Activated T-helper 2 cell treated with anti-CD3 and anti-CD28 coated beads, Interferon-gamma antibody, Interleukin-2, Interleukin-4, amounts not matched to agents 10 μg/mL and 5 μg/mL and 100 μg/mL, durations not matched to agents 14 hours and 24 hours and 36 hours (primary cell): Measurements from ENCODE around the gene DLG2. TPM values are rescaled to one million over a fixed set of nuclear protein-coding genes. Genes with fewer than 3 reads are reported as not detected.
"Not testable (repeated sequence)": the region's sequence is repeated elsewhere in the genome, so short reads cannot be mapped to it uniquely, and the experiment has no call there.

Experiments
- DNase-seq: peaks from one replicate; pipeline ENCODE4 v3.0.0; 2021; ENCODE audit warnings: low spot score
- H3K27ac Mint-ChIP-seq: one replicate; pipeline ENCODE4 v1.8.0; 2021; ENCODE audit warnings: mixed read lengths
- H3K27me3 Mint-ChIP-seq: one replicate; pipeline ENCODE4 v1.8.0; 2021; ENCODE audit warnings: low read depth, mixed read lengths
- H3K36me3 Mint-ChIP-seq: one replicate; pipeline ENCODE4 v1.8.0; 2021; ENCODE audit warnings: low read depth, mixed read lengths
- H3K4me1 Mint-ChIP-seq: one replicate; pipeline ENCODE4 v1.8.0; 2021; ENCODE audit warnings: low read depth, mixed read lengths
- H3K4me3 Mint-ChIP-seq: one replicate; pipeline ENCODE4 v1.8.0; 2021; ENCODE audit warnings: low read depth, mild to moderate bottlenecking, moderate library complexity, mixed read lengths
- H3K9me3 Mint-ChIP-seq: one replicate; pipeline ENCODE4 v1.8.0; 2021; ENCODE audit warnings: mixed read lengths
- intact Hi-C: fragments of 100-400 bp; cut with micrococcal nuclease; formaldehyde crosslinking; loops from one replicate; pipeline ENCODE4 v1.15.1; 2023
- total RNA-seq: library from RNA; stranded (reverse); gene quantifications from 2 replicates; pipeline ENCODE4 v1.2.3, GENCODE V29; 2022

DLG2 gene
- total RNA-seq, 1 donor from 2014 or later = 1.8 TPM

GRCh38 chr11:85318573-85318972 lies 308.6 kb downstream of the DLG2 start:
- no peaks in the 10 kb centered on the region for H3K27me3 Mint-ChIP-seq
- H3K9me3 Mint-ChIP-seq = no peaks in the 10 kb centered on the region
- H3K4me1 Mint-ChIP-seq = no peaks in the 10 kb centered on the region
- intact Hi-C loops = no loop called here
- no peak overlapping the region for H3K4me3 Mint-ChIP-seq
- DNase-seq = no peak
- no peak overlapping the region for H3K27ac Mint-ChIP-seq
- no peaks in the 10 kb centered on the region for H3K36me3 Mint-ChIP-seq

- no peaks in the 10 kb centered on the region for H3K9me3 Mint-ChIP-seq
- H3K36me3 Mint-ChIP-seq = no peaks in the 10 kb centered on the region
- H3K4me1 Mint-ChIP-seq = no peaks in the 10 kb centered on the region
- no peak overlapping the region for H3K4me3 Mint-ChIP-seq
- no peak for DNase-seq
- no peaks in the 10 kb centered on the region for H3K27me3 Mint-ChIP-seq
- H3K27ac Mint-ChIP-seq = no peak overlapping the region
- intact Hi-C loops = no loop called here
Observed at GRCh38 chr11:85316967-85317366, 310.2 kb downstream of the DLG2 start.

GRCh38 chr11:85313741-85314140 lies 313.4 kb downstream of the DLG2 start:
- Mint-ChIP-seq H3K4me3 (no peak overlapping the region), H3K27me3 (no peaks in the 10 kb centered on the region), H3K4me1 (no peaks in the 10 kb centered on the region), H3K9me3 (peaks cover 5% of the 10 kb centered on the region), H3K27ac (no peak overlapping the region), H3K36me3 (no peaks in the 10 kb centered on the region)
- intact Hi-C loops = no loop called here
- DNase-seq = no peak

GRCh38 chr11:85310479-85310878 lies 316.7 kb downstream of the DLG2 start:
- Mint-ChIP-seq H3K9me3 (peaks cover 11% of the 10 kb centered on the region), H3K4me3 (no peak overlapping the region), H3K4me1 (no peaks in the 10 kb centered on the region), H3K27ac (no peak overlapping the region), H3K36me3 (no peaks in the 10 kb centered on the region), H3K27me3 (no peaks in the 10 kb centered on the region)
- intact Hi-C loops = no loop called here
- DNase-seq = no peak

- Mint-ChIP-seq H3K27me3 (no peaks in the 10 kb centered on the region), H3K36me3 (no peaks in the 10 kb centered on the region), H3K27ac (no peak overlapping the region), H3K4me3 (no peak overlapping the region), H3K9me3 (peaks cover 11% of the 10 kb centered on the region), H3K4me1 (no peaks in the 10 kb centered on the region)
- intact Hi-C loops = no loop called here
- no peak for DNase-seq
Observed at GRCh38 chr11:85307366-85307765, 319.8 kb downstream of the DLG2 start.

- H3K27ac Mint-ChIP-seq = no peak overlapping the region
- peaks cover 9% of the 10 kb centered on the region for H3K9me3 Mint-ChIP-seq
- H3K4me3 Mint-ChIP-seq = no peak overlapping the region
- no peak for DNase-seq
- no peaks in the 10 kb centered on the region for H3K4me1 Mint-ChIP-seq
- no peaks in the 10 kb centered on the region for H3K27me3 Mint-ChIP-seq
- no peaks in the 10 kb centered on the region for H3K36me3 Mint-ChIP-seq
- intact Hi-C loops = no loop called here
Observed at GRCh38 chr11:85301895-85302678, 325.1 kb downstream of the DLG2 start.

GRCh38 chr11:85299258-85299942 lies 327.7 kb downstream of the DLG2 start:
- H3K36me3 Mint-ChIP-seq = no peaks in the 10 kb centered on the region
- intact Hi-C loops = no loop called here
- no peaks in the 10 kb centered on the region for H3K4me1 Mint-ChIP-seq
- no peak for DNase-seq
- no peak overlapping the region for H3K27ac Mint-ChIP-seq
- peaks cover 3% of the 10 kb centered on the region for H3K9me3 Mint-ChIP-seq
- no peaks in the 10 kb centered on the region for H3K27me3 Mint-ChIP-seq
- no peak overlapping the region for H3K4me3 Mint-ChIP-seq

GRCh38 chr11:85295694-85296271 lies 331.4 kb downstream of the DLG2 start:
- intact Hi-C loops = no loop called here
- Mint-ChIP-seq H3K27me3 (no peaks in the 10 kb centered on the region), H3K4me1 (no peaks in the 10 kb centered on the region), H3K4me3 (no peak overlapping the region), H3K36me3 (no peaks in the 10 kb centered on the region), H3K9me3 (no peaks in the 10 kb centered on the region), H3K27ac (no peak overlapping the region)
- no peak for DNase-seq

- Mint-ChIP-seq H3K27ac (no peak overlapping the region), H3K9me3 (no peaks in the 10 kb centered on the region), H3K27me3 (no peaks in the 10 kb centered on the region)
Observed at GRCh38 chr11:85281550-85281949, 345.6 kb downstream of the DLG2 start.

GRCh38 chr11:85279267-85279666 lies 347.9 kb downstream of the DLG2 start:
- H3K4me3 Mint-ChIP-seq = no peak overlapping the region
- H3K9me3 Mint-ChIP-seq = no peaks in the 10 kb centered on the region
- H3K4me1 Mint-ChIP-seq = no peaks in the 10 kb centered on the region
- H3K27ac Mint-ChIP-seq = no peak overlapping the region
- intact Hi-C loops = no loop called here
- no peak for DNase-seq
- H3K27me3 Mint-ChIP-seq = no peaks in the 10 kb centered on the region
- H3K36me3 Mint-ChIP-seq = no peaks in the 10 kb centered on the region

More at GRCh38 chr11:85281550-85281949, 345.6 kb downstream of the DLG2 start:
- H3K4me3 Mint-ChIP-seq = no peak overlapping the region
- intact Hi-C loops = no loop called here
- no peaks in the 10 kb centered on the region for H3K4me1 Mint-ChIP-seq
- no peaks in the 10 kb centered on the region for H3K36me3 Mint-ChIP-seq
- DNase-seq = no peak

GRCh38 chr11:85277693-85278092 lies 349.5 kb downstream of the DLG2 start:
- Mint-ChIP-seq H3K9me3 (no peaks in the 10 kb centered on the region), H3K36me3 (no peaks in the 10 kb centered on the region), H3K4me3 (no peak overlapping the region), H3K4me1 (no peaks in the 10 kb centered on the region), H3K27ac (no peak overlapping the region), H3K27me3 (no peaks in the 10 kb centered on the region)
- intact Hi-C loops = no loop called here
- no peak for DNase-seq

- Mint-ChIP-seq H3K9me3 (no peaks in the 10 kb centered on the region), H3K4me1 (no peaks in the 10 kb centered on the region), H3K36me3 (no peaks in the 10 kb centered on the region), H3K27ac (no peak overlapping the region), H3K27me3 (no peaks in the 10 kb centered on the region), H3K4me3 (no peak overlapping the region)
- intact Hi-C loops = no loop called here
- DNase-seq = no peak
Observed at GRCh38 chr11:85276332-85276731, 350.8 kb downstream of the DLG2 start.

GRCh38 chr11:85270315-85270714 lies 356.8 kb downstream of the DLG2 start:
- intact Hi-C loops = not testable (repeated sequence)

More at GRCh38 chr11:85270315-85270714, 356.8 kb downstream of the DLG2 start:
- H3K9me3 Mint-ChIP-seq, H3K27me3 Mint-ChIP-seq, DNase-seq, H3K36me3 Mint-ChIP-seq, H3K4me1 Mint-ChIP-seq, H3K4me3 Mint-ChIP-seq, H3K27ac Mint-ChIP-seq: not testable (repeated sequence)
